GM15510 (cell line): Measurements from ENCODE around the gene FAM110A.
A peak's percentile ranks its signal among the peaks of the same experiment; 100 is the strongest.

Experiments used
- POLR2A ChIP-seq: IDR thresholded peaks from 3 replicates; pipeline ENCODE4 v1.6.1; 2011; ENCODE audit warnings: borderline replicate concordance; ENCODE audit not compliant: insufficient read length; ENCODE audit errors: extremely low read depth

FAM110A gene

GRCh38 chr20:836190-836589 is 2.7 kb downstream of the FAM110A start:
- TF ChIP-seq POLR2A = no peak

GRCh38 chr20:839015-839414 is 5.5 kb downstream of the FAM110A start:
- TF ChIP-seq POLR2A = no peak

- TF ChIP-seq POLR2A = no peak
Measured at GRCh38 chr20:839626-840025, 6.1 kb downstream of the FAM110A start.

GRCh38 chr20:840503-840857 is 7.0 kb downstream of the FAM110A start:
- TF ChIP-seq POLR2A = no peak

- no peak for TF ChIP-seq POLR2A
Measured at GRCh38 chr20:840858-841567, 7.5 kb downstream of the FAM110A start.

- no peak for TF ChIP-seq POLR2A
Measured at GRCh38 chr20:841568-842546, 8.3 kb downstream of the FAM110A start.

GRCh38 chr20:842547-842940 is 9.0 kb downstream of the FAM110A start:
- TF ChIP-seq POLR2A = no peak

- TF ChIP-seq POLR2A = no peak
Measured at GRCh38 chr20:843912-844311, 10.4 kb downstream of the FAM110A start.

- no peak for TF ChIP-seq POLR2A
Measured at GRCh38 chr20:844473-845225, 11.1 kb downstream of the FAM110A start.

GRCh38 chr20:845226-845868 is 11.8 kb downstream of the FAM110A start:
- no peak for TF ChIP-seq POLR2A

GRCh38 chr20:845941-846893 is 12.7 kb downstream of the FAM110A start:
- TF ChIP-seq POLR2A = no peak

- TF ChIP-seq POLR2A = peak; percentile 32
Measured at GRCh38 chr20:846894-847278, 13.4 kb downstream of the FAM110A start.

- TF ChIP-seq POLR2A = no peak
Measured at GRCh38 chr20:848193-848592, 14.7 kb downstream of the FAM110A start.

- TF ChIP-seq POLR2A = no peak
Measured at GRCh38 chr20:853406-853996, 20.0 kb downstream of the FAM110A start.

GRCh38 chr20:854601-855000 is 21.1 kb downstream of the FAM110A start:
- no peak for TF ChIP-seq POLR2A
